ENCODE data around the gene AXL. TPM values are rescaled to one million over a fixed set of nuclear protein-coding genes. Genes with fewer than 3 reads are reported as not detected.

AXL gene
- total RNA-seq, 2 experiments from 2014 or later = 0.05 to 0.29 TPM

Other genes starting within 250 kb of the AXL start
- not detected for gene CYP2B6, start 227.9 kb upstream of the AXL start, total RNA-seq
- not detected for gene CYP2A13, start 130.8 kb upstream of the AXL start, total RNA-seq
- gene CYP2F1, start 104.8 kb upstream of the AXL start, total RNA-seq = not detected
- gene CYP2S1, start 26.0 kb upstream of the AXL start, total RNA-seq = under 1 TPM in 1 of 2 experiments, not detected in 1; 0.19 TPM
- 100 to 1,000 TPM; 342 to 348 TPM for gene HNRNPUL1, start 45.1 kb downstream of the AXL start, total RNA-seq
- gene CCDC97, start 90.9 kb downstream of the AXL start, total RNA-seq = 10 to 100 TPM; 42.9 to 43.5 TPM
- gene TGFB1, start 134.7 kb downstream of the AXL start, total RNA-seq = 100 to 1,000 TPM; 171 to 179 TPM
- gene B9D2, start 144.9 kb downstream of the AXL start, total RNA-seq = 1 to 10 TPM; 8.2 to 9.3 TPM
- 1 to 10 TPM; 4.8 to 6.0 TPM for gene TMEM91, start 157.3 kb downstream of the AXL start, total RNA-seq
- gene EXOSC5, start 178.1 kb downstream of the AXL start, total RNA-seq = 10 to 100 TPM; 24.4 to 36.0 TPM
- 10 to 100 TPM; 18.7 to 20.1 TPM for gene BCKDHA, start 178.6 kb downstream of the AXL start, total RNA-seq
- gene B3GNT8, start 208.2 kb downstream of the AXL start, total RNA-seq = 1 to 10 TPM; 3.2 TPM
- gene DMAC2, start 220.7 kb downstream of the AXL start, total RNA-seq = 10 to 100 TPM; 43.2 to 56.5 TPM
- gene ERICH4, start 223.9 kb downstream of the AXL start, total RNA-seq = not detected